T-helper 2 cell treated with Interferon-gamma antibody and Interleukin-4, amounts not matched to agents 5 μg/mL and 100 μg/mL, for 36 hours (primary cell): ENCODE measurements around the gene THEM5.

ENCODE experiments used
- DNase-seq: peaks from one replicate; pipeline ENCODE4 v3.0.0; 2021; ENCODE audit warnings: low spot score
- H3K27ac Mint-ChIP-seq: one replicate; pipeline ENCODE4 v1.8.0; 2021; ENCODE audit warnings: mild to moderate bottlenecking, mixed read lengths
- H3K27me3 Mint-ChIP-seq: one replicate; pipeline ENCODE4 v1.8.0; 2021; ENCODE audit warnings: low read depth, mixed read lengths
- H3K36me3 Mint-ChIP-seq: one replicate; pipeline ENCODE4 v1.8.0; 2021; ENCODE audit warnings: low read depth, mixed read lengths
- H3K4me1 Mint-ChIP-seq: one replicate; pipeline ENCODE4 v1.8.0; 2021; ENCODE audit warnings: low read depth, mixed read lengths
- H3K4me3 Mint-ChIP-seq: one replicate; pipeline ENCODE4 v1.8.0; 2022; ENCODE audit warnings: mild to moderate bottlenecking, moderate library complexity, mixed read lengths
- H3K9me3 Mint-ChIP-seq: one replicate; pipeline ENCODE4 v1.8.0; 2021; ENCODE audit warnings: mixed read lengths

THEM5 gene

DNA sequence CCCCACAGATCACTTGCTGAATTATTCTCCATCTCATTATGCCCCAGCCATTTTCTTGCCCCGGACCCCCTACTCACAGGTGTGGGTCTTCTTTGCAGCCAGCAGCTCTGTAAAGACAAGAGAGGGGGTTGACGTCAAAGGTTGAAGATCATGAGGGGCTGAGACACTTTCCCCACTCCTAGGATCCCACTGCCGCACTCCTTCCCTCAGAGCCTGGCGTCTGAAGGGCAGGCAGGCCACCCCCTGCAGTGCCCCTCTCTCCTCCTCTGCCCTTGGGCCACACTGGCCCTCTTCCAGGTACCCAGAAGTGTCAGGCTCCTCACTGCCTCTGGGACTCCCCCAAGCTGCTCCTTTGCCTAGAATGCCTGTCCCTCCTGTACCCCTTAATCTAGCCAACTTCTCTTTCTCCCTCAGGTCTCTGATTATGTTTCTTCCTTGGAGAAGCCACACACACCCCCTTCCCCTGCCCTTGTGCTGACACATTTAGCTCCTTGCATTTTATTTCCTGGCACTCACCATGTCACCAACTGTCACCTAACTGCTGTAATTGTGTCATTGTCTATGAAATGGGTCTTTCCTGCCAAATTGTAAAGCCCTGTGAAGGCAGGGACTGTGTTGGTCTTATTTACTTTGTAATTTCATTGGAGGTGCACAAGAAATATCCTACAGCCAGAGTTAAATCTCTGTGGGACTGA is 24.0 kb downstream of the THEM5 start:
- peaks cover 49% of the 10 kb centered on the region for H3K4me1 Mint-ChIP-seq
- H3K9me3 Mint-ChIP-seq, result no peaks in the 10 kb centered on the region
- peak overlapping the region; percentile 62 for H3K4me3 Mint-ChIP-seq
- peak overlapping the region; percentile 86 for H3K27ac Mint-ChIP-seq
- H3K27me3 Mint-ChIP-seq, result no peaks in the 10 kb centered on the region
- no peaks in the 10 kb centered on the region for H3K36me3 Mint-ChIP-seq
- no peak for DNase-seq

GRCh38 chr1:151828921-151829320 is 24.6 kb downstream of the THEM5 start:
- Mint-ChIP-seq H3K4me3 (peak overlapping the region; percentile 62), H3K27me3 (no peaks in the 10 kb centered on the region)

DNA sequence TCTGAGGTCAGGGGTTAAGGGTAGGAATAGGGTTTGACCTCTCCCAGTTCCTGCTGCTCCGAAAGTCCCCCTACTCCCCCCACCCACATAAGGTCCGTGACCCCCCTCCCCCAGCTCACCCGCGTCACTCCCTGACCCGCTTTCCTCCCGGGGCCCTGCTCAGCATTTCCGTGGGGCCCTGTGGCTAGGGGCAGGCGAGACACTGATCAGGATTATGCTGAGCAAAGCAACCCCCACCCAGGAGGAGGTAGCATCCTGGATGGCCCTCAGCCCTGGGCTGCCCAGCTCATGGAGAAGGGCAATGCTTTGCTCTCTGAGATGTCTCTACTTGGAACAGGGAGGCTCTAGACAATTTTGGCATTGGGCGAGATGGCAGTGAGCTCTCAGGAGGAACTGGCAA is 25.7 kb downstream of the THEM5 start:
- Mint-ChIP-seq H3K27ac (peak overlapping the region; percentile 37), H3K4me3 (peak overlapping the region; percentile 35), H3K9me3 (no peaks in the 10 kb centered on the region), H3K27me3 (no peaks in the 10 kb centered on the region), H3K4me1 (peaks cover 36% of the 10 kb centered on the region), H3K36me3 (no peaks in the 10 kb centered on the region)
- no peak for DNase-seq

More at GRCh38 chr1:151828921-151829320, 24.6 kb downstream of the THEM5 start:
- Mint-ChIP-seq H3K36me3 (no peaks in the 10 kb centered on the region), H3K27ac (peak overlapping the region; percentile 86), H3K4me1 (peaks cover 44% of the 10 kb centered on the region), H3K9me3 (no peaks in the 10 kb centered on the region)
- no peak for DNase-seq

GRCh38 chr1:151825751-151826660 is 27.5 kb downstream of the THEM5 start:
- Mint-ChIP-seq H3K9me3 (no peaks in the 10 kb centered on the region), H3K4me1 (peaks cover 39% of the 10 kb centered on the region), H3K27ac (peak overlapping the region; percentile 28), H3K4me3 (no peak overlapping the region), H3K27me3 (no peaks in the 10 kb centered on the region), H3K36me3 (no peaks in the 10 kb centered on the region)
- DNase-seq, result no peak

DNA sequence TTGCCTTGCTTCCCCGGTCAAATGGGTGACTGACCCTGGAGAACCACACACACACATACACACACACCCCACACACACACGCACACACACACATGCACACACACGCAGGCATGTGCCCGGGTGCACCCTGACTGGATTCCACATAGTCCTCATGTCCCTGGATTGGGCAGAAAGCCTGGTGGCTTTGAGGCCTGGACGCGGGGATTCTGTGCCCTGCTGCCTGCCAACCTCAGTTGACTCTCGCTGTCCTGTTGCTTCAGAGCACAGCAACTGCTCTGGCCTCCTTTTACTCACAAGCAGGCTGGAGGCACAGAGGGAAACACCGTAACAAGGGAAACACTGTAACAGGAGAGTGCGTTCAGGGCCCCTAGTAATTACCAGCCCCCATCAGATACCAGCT is 28.3 kb downstream of the THEM5 start:
- Mint-ChIP-seq H3K27me3 (no peaks in the 10 kb centered on the region), H3K36me3 (no peaks in the 10 kb centered on the region), H3K27ac (no peak overlapping the region), H3K9me3 (no peaks in the 10 kb centered on the region), H3K4me1 (peaks cover 40% of the 10 kb centered on the region), H3K4me3 (no peak overlapping the region)
- DNase-seq, result no peak

GRCh38 chr1:151823175-151823574 is 30.3 kb downstream of the THEM5 start:
- H3K4me3 Mint-ChIP-seq, result no peak overlapping the region
- H3K27ac Mint-ChIP-seq, result no peak overlapping the region

DNA sequence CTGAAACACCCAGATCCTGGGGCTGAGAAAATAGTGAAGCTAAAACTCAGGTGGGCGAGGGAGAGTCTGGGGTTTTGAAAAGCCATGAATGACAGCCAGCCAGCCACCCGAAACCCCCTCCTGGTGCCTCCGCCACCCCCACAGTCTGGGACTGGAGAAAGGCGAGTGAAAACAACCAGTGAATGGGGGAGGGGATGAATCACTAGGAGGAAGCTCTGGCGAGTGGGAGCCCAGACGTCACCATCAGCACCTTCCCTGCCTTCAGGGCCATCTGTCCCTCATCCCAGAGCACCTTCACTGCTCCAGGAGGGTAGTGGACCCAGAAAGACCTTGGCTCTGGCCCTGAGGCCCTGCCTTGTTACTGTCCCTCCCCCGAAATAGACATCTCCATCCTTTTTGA is 31.1 kb downstream of the THEM5 start:
- H3K9me3 Mint-ChIP-seq, result no peaks in the 10 kb centered on the region
- DNase-seq, result peak; percentile 66
- no peaks in the 10 kb centered on the region for H3K36me3 Mint-ChIP-seq
- peaks cover 18% of the 10 kb centered on the region for H3K4me1 Mint-ChIP-seq
- no peak overlapping the region for H3K27ac Mint-ChIP-seq
- no peak overlapping the region for H3K4me3 Mint-ChIP-seq
- no peaks in the 10 kb centered on the region for H3K27me3 Mint-ChIP-seq

More at GRCh38 chr1:151823175-151823574, 30.3 kb downstream of the THEM5 start:
- Mint-ChIP-seq H3K27me3 (no peaks in the 10 kb centered on the region), H3K36me3 (no peaks in the 10 kb centered on the region), H3K4me1 (peaks cover 23% of the 10 kb centered on the region), H3K9me3 (no peaks in the 10 kb centered on the region)
- DNase-seq, result no peak

- no peaks in the 10 kb centered on the region for H3K27me3 Mint-ChIP-seq
- no peak overlapping the region for H3K4me3 Mint-ChIP-seq
- H3K4me1 Mint-ChIP-seq, result peaks cover 22% of the 10 kb centered on the region
- H3K27ac Mint-ChIP-seq, result no peak overlapping the region
- H3K9me3 Mint-ChIP-seq, result no peaks in the 10 kb centered on the region
- DNase-seq, result no peak
- H3K36me3 Mint-ChIP-seq, result no peaks in the 10 kb centered on the region
Observed at GRCh38 chr1:151820940-151821339, 32.6 kb downstream of the THEM5 start.

DNA sequence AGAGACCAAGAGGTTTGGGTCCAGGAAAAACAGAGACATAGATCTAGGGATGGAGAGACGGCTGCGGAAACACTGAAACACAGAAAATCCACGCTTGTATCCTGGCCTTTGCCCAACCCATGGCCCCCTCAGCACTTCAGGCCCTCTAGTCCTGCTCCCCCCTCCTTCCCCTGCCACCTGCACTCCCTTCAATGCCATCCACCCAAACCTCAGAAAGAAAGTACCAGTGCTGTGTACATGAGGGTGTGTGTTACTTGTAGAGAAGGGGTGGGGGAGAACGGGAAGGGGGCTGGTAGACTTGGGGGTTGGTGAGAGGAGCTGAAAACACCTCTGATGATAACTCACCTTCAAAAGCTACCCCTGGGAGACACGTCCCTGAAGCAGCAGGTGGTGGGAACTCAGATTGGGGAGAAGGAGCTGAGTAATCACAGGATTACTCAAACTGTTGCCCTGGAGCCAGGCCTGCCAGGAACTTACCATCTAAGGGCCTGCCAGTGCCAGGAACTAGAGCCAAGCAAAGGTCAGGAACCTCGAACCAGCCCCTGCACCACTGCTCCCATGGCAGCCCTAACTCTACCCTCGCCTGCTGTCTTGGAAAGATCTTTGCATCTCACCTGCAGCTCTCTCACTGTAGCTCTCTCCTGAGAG is 33.4 kb downstream of the THEM5 start:
- peaks cover 27% of the 10 kb centered on the region for H3K4me1 Mint-ChIP-seq
- H3K9me3 Mint-ChIP-seq, result no peaks in the 10 kb centered on the region
- DNase-seq, result no peak
- H3K4me3 Mint-ChIP-seq, result no peak overlapping the region
- H3K27me3 Mint-ChIP-seq, result no peaks in the 10 kb centered on the region
- H3K27ac Mint-ChIP-seq, result no peak overlapping the region
- no peaks in the 10 kb centered on the region for H3K36me3 Mint-ChIP-seq

- no peak overlapping the region for H3K27ac Mint-ChIP-seq
- H3K27me3 Mint-ChIP-seq, result no peaks in the 10 kb centered on the region
- no peak overlapping the region for H3K4me3 Mint-ChIP-seq
- no peaks in the 10 kb centered on the region for H3K9me3 Mint-ChIP-seq
- peaks cover 27% of the 10 kb centered on the region for H3K4me1 Mint-ChIP-seq
- DNase-seq, result no peak
- H3K36me3 Mint-ChIP-seq, result no peaks in the 10 kb centered on the region
Observed at GRCh38 chr1:151819227-151819835, 34.2 kb downstream of the THEM5 start.

- H3K27ac Mint-ChIP-seq, result no peak overlapping the region
- peaks cover 29% of the 10 kb centered on the region for H3K4me1 Mint-ChIP-seq
Observed at GRCh38 chr1:151817353-151817730, 36.2 kb downstream of the THEM5 start.

GRCh38 chr1:151816548-151817352 is 36.8 kb downstream of the THEM5 start:
- Mint-ChIP-seq H3K27ac (no peak overlapping the region), H3K4me1 (peaks cover 27% of the 10 kb centered on the region), H3K4me3 (no peak overlapping the region), H3K27me3 (no peaks in the 10 kb centered on the region), H3K36me3 (no peaks in the 10 kb centered on the region), H3K9me3 (no peaks in the 10 kb centered on the region)
- no peak for DNase-seq

More at GRCh38 chr1:151817353-151817730, 36.2 kb downstream of the THEM5 start:
- no peaks in the 10 kb centered on the region for H3K9me3 Mint-ChIP-seq
- H3K4me3 Mint-ChIP-seq, result no peak overlapping the region
- DNase-seq, result no peak
- H3K36me3 Mint-ChIP-seq, result no peaks in the 10 kb centered on the region
- no peaks in the 10 kb centered on the region for H3K27me3 Mint-ChIP-seq

GRCh38 chr1:151815716-151816327 is 37.7 kb downstream of the THEM5 start:
- Mint-ChIP-seq H3K27me3 (no peaks in the 10 kb centered on the region), H3K27ac (peak overlapping the region; percentile 1)

More at GRCh38 chr1:151815716-151816327, 37.7 kb downstream of the THEM5 start:
- no peak for DNase-seq
- Mint-ChIP-seq H3K9me3 (no peaks in the 10 kb centered on the region), H3K4me1 (peaks cover 20% of the 10 kb centered on the region), H3K36me3 (no peaks in the 10 kb centered on the region), H3K4me3 (peak overlapping the region; percentile 39)
